CD14-positive monocyte (primary cell): ENCODE results near the gene IFNA14. TPM values are rescaled to one million over a fixed set of nuclear protein-coding genes. Genes with fewer than 3 reads are reported as not detected.
A peak's percentile ranks its signal among the peaks of the same experiment; 100 is the strongest.

Experiments
- DNase-seq, 3 donors: peaks; one replicate each; pipeline ENCODE4 v3.0.0-alpha.2; 2011 to 2022
- H2AFZ ChIP-seq: 2 replicates; pipeline ENCODE4 v1.6.0; 2012; ENCODE audit warnings: mild to moderate bottlenecking, low read depth, low read length, inconsistent platforms; ENCODE audit not compliant: insufficient read depth, poor library complexity, severe bottlenecking
- H3K27ac ChIP-seq, 2 donors: 1 replicate in 1 of 2; 2 replicates in 1 of 2; pipeline ENCODE4 v1.5.1; 2012 to 2013; ENCODE audit warnings: low read length in 2 of 2, control low read depth in 1 of 2, inconsistent platforms in 1 of 2, low read depth in 1 of 2, mild to moderate bottlenecking in 1 of 2
- H3K27me3 ChIP-seq, 2 donors: one replicate each; pipeline versions ENCODE4 v1.6.0 to v1.6.1; 2011 to 2013; ENCODE audit warnings: low read length in 2 of 2; ENCODE audit not compliant: control insufficient read depth in 2 of 2, insufficient read depth in 2 of 2
- H3K36me3 ChIP-seq, 2 donors: replicated peaks in 1 of 2; 1 replicate in 1 of 2; 2 replicates in 1 of 2; pipeline versions ENCODE4 v1.5.1 to v1.6.1; 2012 to 2013; ENCODE audit warnings: low read length in 2 of 2, control low read depth in 1 of 2, inconsistent platforms in 1 of 2, mild to moderate bottlenecking in 1 of 2; ENCODE audit not compliant: insufficient read depth in 2 of 2, control insufficient read depth in 1 of 2
- H3K4me1 ChIP-seq, 2 donors: 1 replicate in 1 of 2; 2 replicates in 1 of 2; pipeline versions ENCODE4 v1.5.1 to v1.6.1; 2012 to 2013; ENCODE audit warnings: low read length in 2 of 2, control low read depth in 1 of 2, inconsistent platforms in 1 of 2, mild to moderate bottlenecking in 1 of 2, moderate library complexity in 1 of 2; ENCODE audit not compliant: insufficient read depth in 2 of 2, control insufficient read depth in 1 of 2
- H3K4me2 ChIP-seq: replicated peaks from 2 replicates; pipeline ENCODE3; 2012; ENCODE audit warnings: low read length, moderate library complexity, mild to moderate bottlenecking; ENCODE audit not compliant: poor library complexity, severe bottlenecking; ENCODE audit errors: extremely low read depth
- H3K4me3 ChIP-seq, 3 experiments: fragments of 200-600 bp in 1 of 3; sonication (generic) in 1 of 3; replicated peaks in 1 of 3; 1 replicate in 2 of 3; 2 replicates in 1 of 3; pipeline ENCODE4 v1.5.1; 2011 to 2013; ENCODE audit warnings: low read length in 3 of 3, mild to moderate bottlenecking in 3 of 3, control low read depth in 2 of 3, low read depth in 2 of 3, inconsistent platforms in 1 of 3, moderate library complexity in 1 of 3
- H3K79me2 ChIP-seq: 2 replicates; pipeline ENCODE4 v1.6.0; 2012; ENCODE audit warnings: mild to moderate bottlenecking, control low read depth, inconsistent platforms, low read length, moderate library complexity; ENCODE audit not compliant: insufficient read depth
- H3K9ac ChIP-seq: 2 replicates; pipeline ENCODE4 v1.6.0; 2017; ENCODE audit warnings: low read length, mild to moderate bottlenecking; ENCODE audit not compliant: insufficient read depth, poor library complexity, severe bottlenecking
- H3K9me3 ChIP-seq, 2 donors: replicated peaks in 1 of 2; 1 replicate in 1 of 2; 2 replicates in 1 of 2; pipeline versions ENCODE4 v1.5.1 to v1.6.1; 2012 to 2013; ENCODE audit warnings: low read length in 2 of 2, control low read depth in 1 of 2; ENCODE audit not compliant: control insufficient read depth in 1 of 2, insufficient read depth in 1 of 2
- H4K20me1 ChIP-seq: 2 replicates; pipeline ENCODE4 v1.6.0; 2012; ENCODE audit warnings: mild to moderate bottlenecking, low read length, control low read depth, moderate library complexity; ENCODE audit not compliant: insufficient read depth
- H3K27ac Mint-ChIP-seq, 7 donors: one replicate each; pipeline ENCODE4 v1.8.0; 2020; ENCODE audit warnings: mild to moderate bottlenecking in 7 of 7, mixed read lengths in 7 of 7, moderate library complexity in 6 of 7, inconsistent platforms in 2 of 7
- H3K27me3 Mint-ChIP-seq, 3 donors: one replicate each; pipeline ENCODE4 v1.8.0; 2021 to 2022; ENCODE audit warnings: low read depth in 3 of 3, mild to moderate bottlenecking in 3 of 3, mixed read lengths in 3 of 3, moderate library complexity in 3 of 3, inconsistent platforms in 1 of 3
- H3K36me3 Mint-ChIP-seq, 2 donors: one replicate each; pipeline ENCODE4 v1.8.0; 2020; ENCODE audit warnings: mixed read lengths in 2 of 2, inconsistent platforms in 1 of 2, mild to moderate bottlenecking in 1 of 2
- H3K4me1 Mint-ChIP-seq: one replicate; pipeline ENCODE4 v1.8.0; 2020; ENCODE audit warnings: mild to moderate bottlenecking, mixed read lengths
- H3K4me3 Mint-ChIP-seq, 2 donors: one replicate each; pipeline ENCODE4 v1.8.0; 2020; ENCODE audit warnings: mild to moderate bottlenecking in 2 of 2, mixed read lengths in 2 of 2, moderate library complexity in 1 of 2
- H3K9me3 Mint-ChIP-seq, 7 donors: one replicate each; pipeline ENCODE4 v1.8.0; 2020 to 2022; ENCODE audit warnings: mixed read lengths in 7 of 7, mild to moderate bottlenecking in 6 of 7, moderate library complexity in 6 of 7, inconsistent platforms in 2 of 7
- WGBS: methylation state at CpG from one replicate; pipeline ENCODE4 v1.1.5; 2013; ENCODE audit warnings: missing lambda C conversion rate; ENCODE audit not compliant: insufficient coverage; 5-methylcytosine and 5-hydroxymethylcytosine counted together
- intact Hi-C, 2 donors: fragments of 100-400 bp; cut with micrococcal nuclease; formaldehyde crosslinking; loops; one replicate each; pipeline versions ENCODE4 v1.15.0 to v1.15.1; 2023
- polyA minus RNA-seq: library from RNA; depleted of rRNA, polyadenylated mRNA; stranded (reverse); fragments of >200 nt; gene quantifications from 2 replicates; pipeline ENCODE4 v1.2.3, GENCODE V29; 2012
- polyA plus RNA-seq, 3 donors: library from polyadenylated mRNA; depleted of rRNA in 1 of 3; unstranded in 2 of 3; stranded (reverse) in 1 of 3; fragments of 300-500 nt in 2 of 3; fragments of >200 nt in 1 of 3; fragmentation: Illumina TruSeq in 2 of 3; gene quantifications; 1 replicate in 2 of 3; 2 replicates in 1 of 3; pipeline ENCODE4 v1.2.3, GENCODE V29; 2012 to 2021
- total RNA-seq, 12 experiments: library from RNA in 1 of 12; stranded (reverse) in 1 of 12; fragments of 120-200 nt in 1 of 12; gene quantifications; one replicate each; pipeline ENCODE4 v1.2.4 and lab custom pipeline; 2013 to 2026; ENCODE audit warnings: mixed read lengths in 6 of 12, inconsistent platforms in 1 of 12
- TF ChIP-seq, protein P1 (sequence below): fragments of 200-600 bp; IDR thresholded peaks from one replicate; pipeline ENCODE4 v1.8.0; 2022; ENCODE audit warnings: antibody characterized with exemption, mild to moderate bottlenecking

Gene IFNA14
- total RNA-seq (2013) = not detected
- not detected for polyA plus RNA-seq
- polyA minus RNA-seq = not detected in 2 replicates
- 0 to 0.60 (median 0) reads per million in 11 experiments for total RNA-seq (lab: John Stamatoyannopoulos, UW)

DNA sequence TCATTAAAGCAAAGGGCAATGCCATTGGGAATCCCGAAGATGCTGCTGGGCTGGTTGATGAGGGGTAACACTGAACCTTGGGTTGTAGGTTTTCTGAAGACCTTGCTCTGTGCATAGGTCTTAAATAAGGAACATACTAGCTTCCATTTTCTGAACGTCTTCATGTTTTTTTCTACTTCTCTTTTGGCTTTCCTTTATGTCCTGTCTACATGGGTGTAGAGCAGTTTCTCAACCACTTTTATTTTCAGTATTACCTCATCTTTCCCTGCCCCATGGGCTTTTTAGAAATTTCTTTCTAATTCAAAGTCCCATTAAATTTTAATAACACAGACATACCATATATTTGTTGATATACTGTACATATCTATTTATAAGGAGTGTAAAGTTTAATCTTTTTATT, at the start of gene IFNA14:
IFNA14 (minus strand) TSS at position 95 of the 400 bp plus-strand sequence; CDS start at position 25, 70 bp downstream.
- Histone ChIP-seq H3K4me1 (peaks cover 20 to 24% of the 10 kb centered on the region in 2 donors), H3K36me3 (no peaks in the 10 kb centered on the region), H3K27me3 (peaks cover 18 to 43% of the 10 kb centered on the region in 2 donors), H3K9ac (no peak within 1 kb of the TSS), H3K4me2 (peak within 1 kb of the TSS; percentile 30), H3K9me3 (no peaks in the 10 kb centered on the region), H2AFZ (peak within 1 kb of the TSS; percentile 63), H3K27ac (no peak within 1 kb of the TSS), H3K4me3 (peak within 1 kb of the TSS in 1 of 3 experiments; percentile 40), H3K79me2 (no peaks in the 10 kb centered on the region), H4K20me1 (no peaks in the 10 kb centered on the region)
- peak; percentile 15 to 50 (median 30) for DNase-seq
- no peaks in the 10 kb centered on the region for H3K9me3 Mint-ChIP-seq
- H3K27ac Mint-ChIP-seq = peak within 1 kb of the TSS in 1 of 7 donors; percentile 23
- H3K27me3 Mint-ChIP-seq = peaks cover 22 to 36% (median 28%) of the 10 kb centered on the region in 3 donors
- peak within 1 kb of the TSS in 1 of 2 donors; percentile 53 for H3K4me3 Mint-ChIP-seq
- intact Hi-C loops = no loop called here
- TF ChIP-seq, protein P1, sequence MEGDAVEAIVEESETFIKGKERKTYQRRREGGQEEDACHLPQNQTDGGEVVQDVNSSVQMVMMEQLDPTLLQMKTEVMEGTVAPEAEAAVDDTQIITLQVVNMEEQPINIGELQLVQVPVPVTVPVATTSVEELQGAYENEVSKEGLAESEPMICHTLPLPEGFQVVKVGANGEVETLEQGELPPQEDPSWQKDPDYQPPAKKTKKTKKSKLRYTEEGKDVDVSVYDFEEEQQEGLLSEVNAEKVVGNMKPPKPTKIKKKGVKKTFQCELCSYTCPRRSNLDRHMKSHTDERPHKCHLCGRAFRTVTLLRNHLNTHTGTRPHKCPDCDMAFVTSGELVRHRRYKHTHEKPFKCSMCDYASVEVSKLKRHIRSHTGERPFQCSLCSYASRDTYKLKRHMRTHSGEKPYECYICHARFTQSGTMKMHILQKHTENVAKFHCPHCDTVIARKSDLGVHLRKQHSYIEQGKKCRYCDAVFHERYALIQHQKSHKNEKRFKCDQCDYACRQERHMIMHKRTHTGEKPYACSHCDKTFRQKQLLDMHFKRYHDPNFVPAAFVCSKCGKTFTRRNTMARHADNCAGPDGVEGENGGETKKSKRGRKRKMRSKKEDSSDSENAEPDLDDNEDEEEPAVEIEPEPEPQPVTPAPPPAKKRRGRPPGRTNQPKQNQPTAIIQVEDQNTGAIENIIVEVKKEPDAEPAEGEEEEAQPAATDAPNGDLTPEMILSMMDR = no peak
- no peaks in the 10 kb centered on the region for H3K36me3 Mint-ChIP-seq
- peaks cover 23% of the 10 kb centered on the region for H3K4me1 Mint-ChIP-seq
- WGBS = no CpG with 5 or more reads among the region's 2 CpGs

DNA sequence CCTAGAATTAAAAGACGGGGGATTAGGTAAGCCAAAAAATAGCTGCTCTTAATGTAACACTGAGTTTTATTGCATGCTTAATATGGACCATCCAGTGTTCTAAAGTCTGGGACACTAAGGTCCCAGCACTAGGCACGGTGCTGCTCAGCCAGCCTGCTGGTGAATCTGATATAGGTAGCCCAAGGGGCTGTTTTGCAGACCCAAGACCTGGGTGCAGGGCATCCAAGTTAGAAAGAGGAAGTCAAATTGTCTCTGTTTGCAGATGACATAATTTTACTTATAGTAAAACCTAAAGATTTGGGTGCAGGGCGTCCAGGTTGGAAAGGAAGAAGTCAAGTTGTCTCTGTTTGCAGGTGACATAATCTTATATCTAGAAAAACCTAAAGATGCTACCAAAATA, 47.5 kb upstream of the IFNA14 start:
- Histone ChIP-seq H3K4me3 (peak overlapping the region in 2 of 3 experiments; percentile 12 to 72), H4K20me1 (no peaks in the 10 kb centered on the region), H3K27ac (peak overlapping the region in 1 of 2 donors; percentile 70), H3K36me3 (no peaks in the 10 kb centered on the region), H3K27me3 (no peaks in the 10 kb centered on the region), H3K4me1 (peaks cover 19 to 26% of the 10 kb centered on the region in 2 donors), H2AFZ (no peak overlapping the region), H3K9ac (no peak overlapping the region), H3K4me2 (peak overlapping the region; percentile 75), H3K9me3 (no peaks in the 10 kb centered on the region), H3K79me2 (no peaks in the 10 kb centered on the region)
- peaks cover 27% of the 10 kb centered on the region for H3K4me1 Mint-ChIP-seq
- peaks cover 0 to 5% (median 2%) of the 10 kb centered on the region in 7 donors for H3K9me3 Mint-ChIP-seq
- H3K36me3 Mint-ChIP-seq = no peaks in the 10 kb centered on the region
- H3K27me3 Mint-ChIP-seq = peaks cover 0 to 2% (median 0%) of the 10 kb centered on the region in 3 donors
- 100% methylated on average over 1 of the region's 3 CpGs for WGBS
- intact Hi-C loops = no loop called here
- DNase-seq = peak in 1 of 3 donors; percentile 7
- peak overlapping the region in 1 of 2 donors; percentile 85 for H3K4me3 Mint-ChIP-seq
- peak overlapping the region; percentile 25 to 87 (median 76) for H3K27ac Mint-ChIP-seq
- TF ChIP-seq, protein P1 = no peak
